Ammon's horn (tissue), 1 donor: ENCODE measurements around the gene SETX.
"Not testable (repeated sequence)": the region's sequence is repeated elsewhere in the genome, so short reads cannot be mapped to it uniquely, and the experiment has no call there.

ENCODE experiments used
- DNase-seq: peaks from one replicate; pipeline ENCODE4 v3.0.0-alpha.2; 2016; ENCODE audit warnings: low spot score

The SETX gene

DNA sequence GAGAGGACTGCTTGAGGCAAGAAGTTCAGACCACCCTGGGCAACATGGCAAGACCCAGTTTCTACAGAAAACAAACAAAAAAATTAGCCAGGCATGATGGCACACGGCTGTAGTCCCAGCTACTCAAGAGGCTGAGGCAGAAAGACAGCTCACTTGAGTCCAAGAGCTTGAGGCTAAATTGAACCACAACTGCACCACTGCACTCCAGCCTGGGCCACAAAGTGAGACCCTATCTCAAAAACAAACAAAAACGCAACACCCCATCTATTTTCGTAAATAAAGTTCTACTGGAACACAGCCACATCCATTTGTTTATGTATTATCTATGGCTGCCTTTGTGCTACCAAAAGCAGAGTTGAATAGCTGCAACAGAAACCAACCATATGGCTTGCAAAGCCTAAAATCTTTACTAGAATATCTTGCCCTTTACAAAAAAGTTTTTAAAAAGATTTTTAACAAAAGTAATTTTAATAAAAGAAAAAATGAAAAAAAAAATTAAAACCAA is 67.5 kb downstream of the SETX start:
- DNase-seq = no peak

- peak; percentile 30 for DNase-seq
Observed at GRCh38 chr9:132283863-132284262, 70.9 kb downstream of the SETX start.

DNA sequence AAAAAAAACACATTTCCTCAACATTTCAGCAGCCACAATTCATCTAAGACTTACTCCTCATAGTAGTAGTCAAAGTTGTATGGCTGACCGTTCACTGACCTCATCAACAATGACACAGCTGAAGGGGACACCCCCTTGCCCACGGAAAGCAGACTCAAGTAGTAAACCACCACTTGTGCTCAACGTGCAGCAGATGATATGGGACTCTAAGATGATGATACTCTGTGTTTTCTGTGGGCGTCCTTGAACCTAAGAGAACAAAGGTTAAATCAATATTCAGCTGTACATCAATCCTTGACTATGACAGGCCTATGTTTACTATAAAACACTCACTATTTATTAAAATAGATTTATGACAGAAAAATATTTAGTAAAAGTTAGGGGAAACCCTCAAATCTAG is 71.6 kb downstream of the SETX start:
- no peak for DNase-seq

DNA sequence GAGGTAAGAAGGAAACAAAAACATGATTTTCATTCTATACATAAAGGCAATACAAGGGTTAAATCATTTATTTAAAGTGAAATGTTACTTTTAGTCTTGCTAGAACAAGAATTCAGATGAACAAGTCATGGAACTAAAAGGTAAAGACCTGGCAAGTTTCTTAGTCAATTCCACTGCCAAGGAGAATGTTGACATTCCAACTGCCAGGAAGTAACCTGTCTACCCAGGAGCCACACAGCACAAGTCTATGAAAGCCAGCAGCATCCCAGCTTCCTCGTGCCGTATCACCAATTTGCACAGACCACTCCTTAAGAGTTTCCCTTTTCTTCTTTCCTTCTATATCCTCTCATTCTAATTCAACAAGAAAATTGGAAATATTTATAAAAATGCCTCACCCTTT is 79.9 kb downstream of the SETX start:
- DNase-seq = no peak

DNA sequence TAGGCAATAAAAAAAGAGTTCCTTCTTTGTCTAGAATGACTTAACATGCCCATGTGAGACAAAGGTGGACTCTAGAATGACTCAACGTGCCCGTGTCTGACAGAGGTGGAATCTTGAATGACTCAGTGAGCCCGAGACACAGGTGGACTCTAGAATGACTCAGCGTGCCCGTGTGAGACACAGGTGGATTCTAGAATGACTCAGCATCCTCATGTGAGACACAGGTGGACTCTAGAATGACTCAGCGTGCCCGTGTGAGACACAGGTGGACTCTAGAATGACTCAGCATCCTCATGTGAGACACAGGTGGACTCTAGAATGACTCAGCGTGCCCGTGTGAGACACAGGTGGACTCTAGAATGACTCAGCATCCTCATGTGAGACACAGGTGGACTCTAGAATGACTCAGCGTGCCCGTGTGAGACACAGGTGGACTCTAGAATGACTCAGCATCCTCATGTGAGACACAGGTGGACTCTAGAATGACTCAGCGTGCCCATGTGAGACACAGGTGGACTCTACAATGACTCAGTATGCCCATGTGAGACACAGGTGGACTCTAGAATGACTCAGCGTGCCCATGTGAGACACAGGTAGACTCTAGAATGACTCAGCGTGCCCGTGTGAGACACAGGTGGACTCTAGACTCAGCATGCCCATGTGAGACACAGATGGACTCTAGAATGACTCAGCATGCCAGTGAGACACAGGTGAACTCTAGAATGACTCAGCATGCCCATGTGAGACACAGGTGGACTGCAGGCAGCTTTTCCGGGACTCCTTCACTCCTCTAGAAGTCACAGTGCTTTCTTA is 84.9 kb downstream of the SETX start:
- DNase-seq = not testable (repeated sequence)

- peak; percentile 83 for DNase-seq
Observed at GRCh38 chr9:132268725-132269352, 85.9 kb downstream of the SETX start.

DNA sequence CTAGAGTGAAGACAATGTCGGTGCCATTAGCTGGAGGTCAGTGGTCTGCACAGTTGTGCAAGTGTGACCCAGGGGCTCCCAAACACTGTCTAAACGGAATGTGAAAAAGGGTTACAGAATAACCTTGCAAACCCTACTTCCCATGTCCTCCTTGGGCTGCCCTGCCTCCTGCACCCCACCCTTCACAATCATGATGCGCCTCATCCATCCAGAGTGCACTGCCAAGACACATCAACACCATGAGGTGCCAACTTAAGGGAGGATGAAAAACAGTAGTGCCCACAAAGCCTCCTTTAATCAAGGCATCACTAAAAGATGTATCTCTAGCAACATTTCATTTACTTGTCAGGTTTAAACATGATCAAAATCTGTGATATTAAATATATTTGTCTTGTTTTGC is 87.1 kb downstream of the SETX start:
- DNase-seq = no peak

DNA sequence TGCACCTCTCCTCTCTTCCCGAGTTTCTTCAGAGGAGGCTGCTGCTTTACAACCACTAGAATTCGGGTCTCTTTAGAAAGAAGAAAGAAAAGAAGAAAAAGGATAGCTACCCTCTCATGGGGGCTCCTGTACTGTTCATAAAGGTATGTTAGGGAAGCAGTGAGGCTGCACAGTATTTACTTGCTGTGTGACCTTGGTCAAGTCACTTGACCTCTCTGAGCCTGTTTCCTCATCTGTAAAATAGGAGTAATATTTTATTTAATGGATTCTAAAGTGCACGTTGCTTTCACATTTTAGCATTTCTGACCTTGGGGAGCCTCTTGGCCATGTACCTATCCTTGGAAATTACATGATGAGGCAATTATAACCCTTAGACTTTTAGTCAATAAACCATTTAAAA is 88.8 kb downstream of the SETX start:
- no peak for DNase-seq

DNA sequence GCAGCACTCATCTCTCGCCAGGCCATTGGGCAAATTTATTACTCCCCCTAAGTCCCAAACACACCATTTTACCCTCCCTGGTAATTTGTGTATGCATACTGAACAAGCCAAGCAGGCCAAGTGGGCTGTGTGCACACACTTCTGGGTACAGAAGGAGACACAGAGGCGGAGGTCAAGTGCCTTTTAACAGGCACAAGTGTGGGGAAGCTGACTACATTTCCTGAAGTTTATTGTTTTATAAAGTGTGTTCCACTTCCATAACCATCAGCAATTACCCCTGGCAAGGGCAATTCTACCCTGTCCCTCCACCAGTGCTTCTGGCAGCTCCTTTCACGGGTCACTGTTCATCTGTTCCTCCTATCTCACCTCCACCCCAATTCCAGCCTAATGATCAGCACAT is 93.9 kb downstream of the SETX start:
- DNase-seq = no peak

DNA sequence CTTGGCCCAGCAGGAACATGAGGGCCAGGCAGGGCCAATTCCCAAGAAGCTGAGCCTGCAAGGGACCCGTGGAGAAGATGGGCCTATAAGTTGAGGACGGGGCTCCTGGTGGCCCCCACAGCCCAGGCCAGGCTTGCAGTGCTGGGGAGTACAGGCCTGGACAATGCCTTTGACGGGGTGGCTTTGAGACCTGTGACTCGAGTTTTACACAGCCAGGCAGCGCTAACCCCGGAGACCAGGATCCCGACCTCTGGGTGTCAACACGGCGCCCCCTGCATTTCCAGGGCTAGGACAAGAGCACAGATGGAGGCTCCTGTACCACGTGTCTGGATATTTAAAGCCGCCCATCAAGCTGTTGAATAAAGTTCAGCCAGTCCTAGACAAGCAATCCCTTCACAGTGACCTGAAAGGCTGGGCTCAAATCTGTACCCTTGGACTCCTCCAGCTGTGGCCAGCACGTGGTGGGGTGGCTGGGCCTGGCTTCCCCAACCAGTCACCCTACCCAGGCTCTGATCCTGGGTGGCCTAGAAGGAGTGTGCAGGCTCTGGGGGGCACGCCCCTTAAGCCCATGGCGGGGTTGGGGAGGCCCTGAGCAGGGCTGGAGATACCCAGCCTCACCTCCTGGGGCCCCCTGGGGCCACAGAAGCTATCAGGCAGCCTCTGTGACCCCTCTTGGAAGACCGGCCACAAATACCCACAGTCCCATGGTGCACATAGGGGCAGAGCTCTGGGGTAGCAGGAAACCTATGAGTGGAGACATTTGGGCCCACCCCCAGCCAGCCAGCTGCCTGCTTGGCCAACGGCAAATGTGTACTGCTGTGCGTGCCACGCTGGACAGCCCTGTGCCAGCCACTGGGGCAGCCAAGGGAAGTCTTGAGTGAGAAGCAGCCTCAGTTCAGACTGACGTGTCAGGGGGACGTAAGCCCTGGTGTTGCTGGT is 104.2 kb downstream of the SETX start:
- no peak for DNase-seq

DNA sequence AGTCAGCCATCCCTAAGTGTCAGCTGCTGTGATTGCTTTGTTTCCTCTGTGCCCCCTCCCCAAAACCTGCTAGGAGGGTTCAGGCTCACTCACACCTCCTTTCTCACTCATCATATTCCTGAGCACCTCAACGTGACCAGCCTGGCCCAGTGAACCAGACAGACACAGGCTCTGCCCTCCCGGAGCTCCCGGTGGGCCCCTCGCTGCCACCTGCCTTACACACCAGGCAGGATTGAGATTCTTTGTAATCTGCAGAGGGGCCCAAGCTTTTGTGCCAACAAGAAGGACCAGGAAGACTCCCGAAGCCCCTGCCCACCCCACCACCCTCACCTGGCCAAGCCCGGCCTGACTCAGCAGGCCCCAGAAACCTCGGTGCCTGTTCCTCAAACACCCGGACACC is 105.1 kb downstream of the SETX start:
- no peak for DNase-seq

DNA sequence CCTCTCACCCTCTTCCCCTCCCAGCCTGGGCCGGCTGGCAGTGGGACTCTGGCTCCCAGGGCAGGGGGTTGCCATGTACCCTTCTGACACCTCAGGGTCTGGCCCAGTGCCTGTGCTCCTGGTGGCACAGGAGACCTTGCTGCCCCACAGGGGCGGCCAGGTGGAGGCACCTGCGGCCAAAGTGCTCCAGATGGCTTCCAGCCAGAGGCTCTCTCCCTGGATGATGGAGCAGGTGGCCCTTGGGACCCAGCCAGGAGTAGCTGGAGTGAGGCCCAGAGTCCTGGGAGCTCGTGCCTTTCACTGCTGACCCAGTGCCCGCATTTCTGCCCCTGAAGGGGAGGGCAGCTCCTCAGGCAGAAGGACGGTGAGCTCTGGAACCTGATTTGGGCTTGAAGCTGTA is 105.7 kb downstream of the SETX start:
- no peak for DNase-seq

DNA sequence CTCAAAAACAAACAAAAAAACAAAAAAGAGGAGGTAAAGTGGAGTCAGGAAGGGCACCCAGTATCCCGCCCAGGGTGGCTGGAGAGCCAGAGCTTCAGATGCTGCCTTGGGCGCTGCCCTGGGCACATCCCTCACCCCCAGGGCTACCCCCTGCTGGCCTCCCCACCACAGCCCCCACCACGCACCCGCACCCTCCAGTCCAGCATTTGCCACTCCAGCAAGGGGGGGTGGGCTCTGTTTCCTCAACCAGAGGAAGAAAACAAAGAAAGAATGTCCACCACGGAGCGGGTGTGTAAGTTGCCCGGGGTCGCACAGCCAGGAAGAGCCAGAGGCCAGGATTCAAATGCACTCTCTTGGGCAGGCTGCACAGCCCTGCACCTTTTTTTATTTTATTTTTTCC is 106.8 kb downstream of the SETX start:
- no peak for DNase-seq

- DNase-seq = no peak
Observed at GRCh38 chr9:132245465-132245864, 109.3 kb downstream of the SETX start.

- no peak for DNase-seq
Observed at GRCh38 chr9:132244582-132245455, 110.0 kb downstream of the SETX start.

DNA sequence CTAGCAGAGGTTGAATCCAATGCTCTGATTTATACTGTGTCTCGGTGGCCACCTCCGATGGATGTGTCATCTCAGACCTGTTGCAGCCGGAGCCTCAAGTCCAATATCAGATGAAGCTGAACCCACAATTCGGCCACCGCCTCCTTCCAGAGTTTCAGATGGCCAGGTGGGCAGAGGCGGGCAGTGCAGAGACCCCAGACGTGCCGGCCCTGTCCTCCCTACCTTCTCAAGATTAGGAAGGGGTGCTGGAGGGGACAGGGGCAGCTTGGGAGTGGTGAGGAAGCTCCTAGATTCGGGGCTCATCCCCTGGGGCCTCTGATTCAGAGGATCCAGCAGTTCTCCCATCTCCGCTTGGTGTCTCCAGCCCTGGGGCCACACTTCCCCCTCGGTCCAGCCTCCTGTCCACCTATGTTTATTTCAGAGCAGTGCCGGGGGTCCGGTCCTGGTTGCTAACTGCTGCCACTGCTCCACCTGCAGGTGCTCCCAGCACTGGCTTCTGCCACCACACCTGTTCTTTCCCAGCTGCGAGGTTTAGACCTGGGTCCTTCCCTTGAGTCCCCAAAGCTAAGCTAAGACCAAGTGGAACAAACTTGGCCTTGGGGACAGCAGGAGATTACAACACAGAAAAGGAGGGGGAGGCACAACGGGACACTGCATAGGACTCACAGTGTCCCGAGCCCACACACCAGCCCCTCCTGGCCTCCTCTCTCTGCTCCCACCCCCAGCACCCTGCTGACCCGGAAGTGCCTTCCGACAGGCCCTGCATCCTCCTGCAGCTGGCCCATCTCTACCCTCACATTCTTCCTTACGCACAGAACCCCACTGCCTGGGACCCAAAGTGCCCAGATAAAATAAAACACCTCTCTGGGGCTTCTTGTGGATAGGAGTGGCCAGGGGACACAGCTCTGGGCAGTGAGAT is 111.4 kb downstream of the SETX start:
- no peak for DNase-seq

DNA sequence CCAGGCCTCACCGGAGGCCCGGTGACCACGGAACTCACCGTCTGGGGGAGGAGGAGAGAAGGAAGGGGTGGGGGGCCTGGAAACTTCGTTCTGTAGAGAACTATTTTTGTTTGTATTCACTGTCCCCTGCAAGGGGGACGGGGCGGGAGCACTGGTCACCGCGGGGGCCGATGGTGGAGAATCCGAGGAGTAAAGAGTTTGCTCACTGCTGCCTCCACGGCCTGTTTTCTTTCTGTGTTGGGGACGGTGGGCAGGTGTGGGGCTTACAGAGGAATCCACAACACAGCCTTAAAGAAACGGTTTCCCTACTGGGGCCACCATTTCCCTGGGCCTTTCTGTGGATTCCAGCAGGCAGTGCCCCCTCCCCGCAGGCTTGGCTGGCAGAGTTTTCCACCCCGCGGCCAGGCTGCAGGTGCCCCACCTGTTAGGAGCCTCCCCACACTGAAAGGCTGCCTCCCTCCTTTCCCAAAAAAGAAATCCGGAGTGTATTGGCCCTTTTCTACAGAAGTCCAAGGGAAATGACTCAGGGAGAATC is 112.1 kb downstream of the SETX start:
- no peak for DNase-seq

DNA sequence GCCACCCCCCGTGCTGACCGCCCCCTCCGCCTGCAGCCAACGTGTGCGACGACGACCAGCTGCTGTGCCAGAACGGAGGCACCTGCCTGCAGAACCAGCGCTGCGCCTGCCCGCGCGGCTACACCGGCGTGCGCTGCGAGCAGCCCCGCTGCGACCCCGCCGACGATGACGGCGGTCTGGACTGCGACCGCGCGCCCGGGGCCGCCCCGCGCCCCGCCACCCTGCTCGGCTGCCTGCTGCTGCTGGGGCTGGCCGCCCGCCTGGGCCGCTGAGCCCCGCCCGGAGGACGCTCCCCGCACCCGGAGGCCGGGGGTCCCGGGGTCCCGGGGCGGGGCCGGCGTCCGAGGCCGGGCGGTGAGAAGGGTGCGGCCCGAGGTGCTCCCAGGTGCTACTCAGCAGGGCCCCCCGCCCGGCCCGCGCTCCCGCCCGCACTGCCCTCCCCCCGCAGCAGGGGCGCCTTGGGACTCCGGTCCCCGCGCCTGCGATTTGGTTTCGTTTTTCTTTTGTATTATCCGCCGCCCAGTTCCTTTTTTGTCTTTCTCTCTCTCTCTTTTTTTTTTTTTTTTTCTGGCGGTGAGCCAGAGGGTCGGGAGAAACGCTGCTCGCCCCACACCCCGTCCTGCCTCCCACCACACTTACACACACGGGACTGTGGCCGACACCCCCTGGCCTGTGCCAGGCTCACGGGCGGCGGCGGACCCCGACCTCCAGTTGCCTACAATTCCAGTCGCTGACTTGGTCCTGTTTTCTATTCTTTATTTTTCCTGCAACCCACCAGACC is 112.8 kb downstream of the SETX start:
- no peak for DNase-seq

- no peak for DNase-seq
Observed at GRCh38 chr9:132241483-132241839, 113.3 kb downstream of the SETX start.
